Thoracic aorta (tissue), 2 donors: ENCODE data around the gene PEAK3. TPM values are rescaled to one million over a fixed set of nuclear protein-coding genes. Genes with fewer than 3 reads are reported as not detected.

Experiments used
- ATAC-seq: fragments of 150-250 bp; one replicate; pipeline ENCODE4 v1.8.0; 2017; ENCODE audit warnings: low read depth; ENCODE audit not compliant: insufficient number of reproducible peaks, low FRiP score
- DNase-seq: peaks from one replicate; pipeline ENCODE4 v3.0.0-alpha.2; 2020; ENCODE audit warnings: low spot score
- H3K27ac ChIP-seq, 2 donors: fragments of 200-600 bp; sonication (generic); 1 replicate in 1 of 2; 2 replicates in 1 of 2; pipeline ENCODE4 v1.5.1; 2016; ENCODE audit warnings: mild to moderate bottlenecking in 2 of 2, moderate library complexity in 2 of 2
- H3K27me3 ChIP-seq: fragments of 200-600 bp; sonication (generic); replicated peaks from 2 replicates; pipeline ENCODE4 v1.6.0; 2016; ENCODE audit warnings: mild to moderate bottlenecking; ENCODE audit not compliant: insufficient read depth
- H3K36me3 ChIP-seq: fragments of 200-600 bp; sonication (generic); one replicate; pipeline ENCODE4 v1.5.1; 2016
- H3K4me1 ChIP-seq, 2 donors: fragments of 200-600 bp; sonication (generic); 1 replicate in 1 of 2; 2 replicates in 1 of 2; pipeline versions ENCODE4 v1.5.1 to v1.6.0; 2016; ENCODE audit warnings: low read depth in 2 of 2, mild to moderate bottlenecking in 1 of 2; ENCODE audit not compliant: control insufficient read depth in 1 of 2
- H3K4me3 ChIP-seq: fragments of 200-600 bp; sonication (generic); 2 replicates; pipeline ENCODE4 v1.5.1; 2016; ENCODE audit warnings: mild to moderate bottlenecking
- H3K9me3 ChIP-seq: fragments of 200-600 bp; sonication (generic); 2 replicates; pipeline ENCODE4 v1.5.1; 2016
- total RNA-seq, 2 donors: library from RNA; depleted of rRNA; stranded (reverse); fragments of >200 nt; gene quantifications; one replicate each; pipeline versions ENCODE4 v1.1.0 to v1.2.3, GENCODE V29; 2016
- TF ChIP-seq, protein P1 (sequence below): fragments of 200-600 bp; sonication (generic); IDR thresholded peaks from one replicate; pipeline ENCODE4 v1.5.1; 2019; ENCODE audit warnings: antibody characterized with exemption

The PEAK3 gene
- total RNA-seq, 2 donors from 2014 or later, result 1.2 to 3.0 TPM

DNA sequence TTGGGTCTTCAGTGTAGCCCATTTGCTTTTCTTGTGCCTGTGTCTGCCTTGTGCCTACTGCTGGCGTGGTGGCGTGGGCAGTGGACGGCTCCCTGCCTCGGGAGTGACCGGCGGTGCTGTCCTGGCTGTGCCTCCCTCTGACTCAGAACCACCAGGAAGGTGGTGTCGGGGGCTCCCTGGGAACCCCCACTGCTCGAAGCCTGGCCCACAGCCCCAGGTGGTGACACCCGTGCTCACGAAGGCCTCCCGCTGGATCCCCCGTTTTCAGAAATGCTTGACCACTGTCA lies 37.9 kb downstream of the PEAK3 start:
- DNase-seq, result no peak
- H3K36me3 ChIP-seq, result peaks cover 54% of the 10 kb centered on the region
- TF ChIP-seq, protein P1, sequence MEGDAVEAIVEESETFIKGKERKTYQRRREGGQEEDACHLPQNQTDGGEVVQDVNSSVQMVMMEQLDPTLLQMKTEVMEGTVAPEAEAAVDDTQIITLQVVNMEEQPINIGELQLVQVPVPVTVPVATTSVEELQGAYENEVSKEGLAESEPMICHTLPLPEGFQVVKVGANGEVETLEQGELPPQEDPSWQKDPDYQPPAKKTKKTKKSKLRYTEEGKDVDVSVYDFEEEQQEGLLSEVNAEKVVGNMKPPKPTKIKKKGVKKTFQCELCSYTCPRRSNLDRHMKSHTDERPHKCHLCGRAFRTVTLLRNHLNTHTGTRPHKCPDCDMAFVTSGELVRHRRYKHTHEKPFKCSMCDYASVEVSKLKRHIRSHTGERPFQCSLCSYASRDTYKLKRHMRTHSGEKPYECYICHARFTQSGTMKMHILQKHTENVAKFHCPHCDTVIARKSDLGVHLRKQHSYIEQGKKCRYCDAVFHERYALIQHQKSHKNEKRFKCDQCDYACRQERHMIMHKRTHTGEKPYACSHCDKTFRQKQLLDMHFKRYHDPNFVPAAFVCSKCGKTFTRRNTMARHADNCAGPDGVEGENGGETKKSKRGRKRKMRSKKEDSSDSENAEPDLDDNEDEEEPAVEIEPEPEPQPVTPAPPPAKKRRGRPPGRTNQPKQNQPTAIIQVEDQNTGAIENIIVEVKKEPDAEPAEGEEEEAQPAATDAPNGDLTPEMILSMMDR, result no peak
- peaks cover 30 to 46% of the 10 kb centered on the region in 2 donors for H3K4me1 ChIP-seq
- no peak overlapping the region for H3K4me3 ChIP-seq
- no peaks in the 10 kb centered on the region for H3K27me3 ChIP-seq
- no peak for ATAC-seq
- no peak overlapping the region for H3K27ac ChIP-seq
- H3K9me3 ChIP-seq, result no peaks in the 10 kb centered on the region

DNA sequence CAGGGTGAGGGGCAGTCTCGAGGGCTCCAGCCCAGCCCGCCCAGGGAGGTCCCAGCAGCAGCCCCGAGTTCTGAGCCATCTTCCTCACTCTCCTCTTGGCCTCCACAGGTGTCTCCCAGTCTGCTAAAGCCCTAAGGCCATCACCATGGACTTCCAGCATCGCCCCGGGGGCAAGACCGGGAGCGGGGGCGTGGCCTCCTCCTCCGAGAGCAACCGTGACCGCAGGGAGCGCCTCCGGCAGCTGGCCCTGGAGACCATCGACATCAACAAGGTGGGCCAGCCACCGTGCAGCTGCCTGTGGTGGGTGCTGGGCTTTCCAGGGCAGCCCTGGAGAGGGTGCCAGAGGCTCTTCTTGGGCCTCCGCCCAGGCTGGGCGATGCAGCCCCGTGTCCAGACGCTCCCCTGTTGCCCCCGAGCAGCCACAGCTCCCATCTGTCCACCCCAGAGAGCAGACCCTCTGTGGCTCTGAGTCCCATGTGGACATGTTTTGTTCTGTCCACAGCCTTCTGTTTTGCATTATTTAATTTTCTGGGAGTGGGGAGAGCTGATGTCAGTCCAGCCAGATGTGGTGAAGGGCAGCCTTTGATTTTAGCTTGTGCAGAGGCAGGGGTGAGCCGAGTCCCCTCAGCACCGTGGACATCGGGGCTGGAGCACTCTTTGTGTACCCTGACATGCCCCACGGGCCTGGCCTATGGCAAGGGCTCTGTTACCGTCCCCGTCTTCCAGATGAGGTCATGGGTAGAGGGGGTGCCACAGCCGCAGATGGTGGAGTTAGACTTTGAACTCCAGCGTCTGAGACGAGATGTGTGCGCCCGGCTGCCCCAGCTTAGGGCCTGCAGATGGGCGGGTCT lies 38.5 kb downstream of the PEAK3 start:
- H3K27ac ChIP-seq, result no peak overlapping the region
- ATAC-seq (no peak), DNase-seq (no peak)
- TF ChIP-seq, protein P1, result no peak
- H3K27me3 ChIP-seq, result no peaks in the 10 kb centered on the region
- H3K4me1 ChIP-seq, result peaks cover 36 to 51% of the 10 kb centered on the region in 2 donors
- H3K9me3 ChIP-seq, result no peaks in the 10 kb centered on the region
- H3K4me3 ChIP-seq, result no peak overlapping the region
- H3K36me3 ChIP-seq, result peaks cover 53% of the 10 kb centered on the region

DNA sequence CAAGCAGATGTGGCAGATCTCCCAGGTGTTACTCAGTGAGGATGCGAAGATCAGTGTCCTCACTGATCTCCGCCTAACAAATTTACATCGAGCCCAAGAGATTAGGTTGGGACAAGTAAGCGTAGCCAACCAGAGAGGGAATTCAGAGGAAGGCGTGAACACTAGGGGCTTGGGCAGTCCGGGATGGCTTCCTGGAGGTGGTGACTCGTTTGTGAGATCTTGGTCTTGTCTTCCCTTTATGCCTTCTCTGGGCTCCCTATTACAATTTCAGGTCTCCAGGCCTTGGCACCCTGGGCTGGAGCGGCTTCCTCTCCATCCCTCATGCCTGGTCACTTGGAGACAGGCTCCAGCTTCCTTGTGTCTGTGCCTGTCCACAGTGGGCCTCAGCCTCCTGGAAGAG lies 39.2 kb downstream of the PEAK3 start:
- peaks cover 46% of the 10 kb centered on the region for H3K36me3 ChIP-seq
- H3K4me3 ChIP-seq, result no peak overlapping the region
- no peaks in the 10 kb centered on the region for H3K27me3 ChIP-seq
- TF ChIP-seq, protein P1, result no peak
- H3K27ac ChIP-seq, result no peak overlapping the region
- H3K9me3 ChIP-seq, result no peaks in the 10 kb centered on the region
- DNase-seq, result no peak
- peaks cover 42 to 58% of the 10 kb centered on the region in 2 donors for H3K4me1 ChIP-seq
- no peak for ATAC-seq

DNA sequence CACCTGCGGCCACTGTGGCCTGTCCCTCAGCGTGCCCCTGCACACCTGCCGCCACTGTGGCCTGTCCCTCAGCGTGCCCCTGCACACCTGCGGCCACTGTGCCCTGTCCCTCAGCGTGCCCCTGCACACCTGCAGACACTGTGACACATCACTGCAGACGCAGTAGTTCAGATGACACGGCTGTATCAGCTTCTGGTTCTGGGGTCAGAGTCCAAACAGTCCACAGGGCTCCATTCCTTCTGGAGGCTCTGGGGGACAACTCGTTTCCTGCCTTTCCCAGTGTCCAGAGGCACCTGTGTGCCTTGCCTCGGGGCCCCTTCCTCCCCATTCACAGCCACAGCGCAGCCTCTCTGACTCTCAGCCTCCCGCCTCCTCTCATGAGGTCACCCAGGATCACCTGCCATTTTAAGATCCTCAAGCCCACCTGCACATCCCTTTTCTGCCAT lies 39.9 kb downstream of the PEAK3 start:
- TF ChIP-seq, protein P1, result no peak
- DNase-seq (no peak), ATAC-seq (no peak)
- H3K27ac ChIP-seq, result peak overlapping the region in 1 of 2 donors; percentile 81
- no peaks in the 10 kb centered on the region for H3K9me3 ChIP-seq
- H3K27me3 ChIP-seq, result no peaks in the 10 kb centered on the region
- peaks cover 39% of the 10 kb centered on the region for H3K36me3 ChIP-seq
- H3K4me3 ChIP-seq, result no peak overlapping the region
- H3K4me1 ChIP-seq, result peaks cover 49 to 65% of the 10 kb centered on the region in 2 donors

DNA sequence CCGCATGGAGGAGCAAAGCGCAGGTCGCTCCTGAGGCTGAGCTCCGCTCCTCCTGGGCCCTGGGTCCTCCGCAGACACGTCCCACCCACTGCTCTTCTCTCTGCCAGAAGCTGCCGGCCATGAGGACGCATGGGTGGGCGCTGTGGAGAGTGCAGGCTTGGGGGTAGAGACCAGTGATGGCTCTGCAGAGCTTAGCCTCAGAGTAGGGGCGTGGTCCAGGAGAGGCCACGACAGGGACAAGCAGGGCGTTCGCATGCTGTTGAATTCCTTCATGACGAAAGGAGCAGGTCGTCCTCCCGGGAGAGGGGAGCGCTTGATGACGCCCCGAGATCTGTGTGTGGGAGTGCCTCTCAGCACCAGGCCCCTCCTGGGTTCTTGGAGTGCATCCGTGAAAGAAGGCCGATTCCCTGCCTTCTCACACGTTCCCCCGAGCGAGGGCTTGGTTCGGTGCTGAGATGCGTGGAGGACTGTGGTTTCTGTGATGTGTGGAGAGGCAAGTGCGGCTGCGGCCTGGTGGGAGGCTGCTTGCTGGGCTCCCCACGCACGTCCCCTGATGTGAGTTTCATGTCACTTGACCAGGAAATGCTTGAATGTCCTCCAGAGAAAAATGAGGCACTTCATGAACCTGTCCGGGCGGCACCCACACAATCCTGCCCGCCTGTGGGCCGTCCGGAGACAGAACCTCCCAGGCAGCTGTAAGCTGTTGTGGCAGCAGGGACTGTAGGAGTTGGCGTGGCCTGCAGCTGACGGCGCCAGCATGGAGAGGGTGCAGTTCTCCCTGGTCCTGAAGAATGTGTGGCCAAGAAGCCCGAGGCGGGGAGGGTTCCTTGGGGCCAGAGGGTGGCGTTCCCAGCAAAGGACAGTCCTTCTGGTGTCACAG lies 40.9 kb downstream of the PEAK3 start:
- Histone ChIP-seq H3K36me3 (peaks cover 29% of the 10 kb centered on the region), H3K4me1 (peaks cover 49 to 67% of the 10 kb centered on the region in 2 donors), H3K4me3 (peak overlapping the region; percentile 74), H3K27me3 (no peaks in the 10 kb centered on the region), H3K9me3 (no peaks in the 10 kb centered on the region), H3K27ac (peak overlapping the region; percentile 81 to 82)
- no peak for DNase-seq
- no peak for ATAC-seq
- TF ChIP-seq, protein P1, result no peak
